NCI-H2196 treated with DMSO at 0.1 percent for 48 hours (cell line): ENCODE measurements around the gene NME9.

Source experiments
- DNase-seq: peaks from one replicate; lab custom pipeline; 2025; ENCODE audit not compliant: unreplicated experiment; lab: John Stamatoyannopoulos, UW

The NME9 gene

GRCh38 chr3:138336454-138336999 lies 6.9 kb upstream of the NME9 start:
- DNase-seq, result no peak

DNA sequence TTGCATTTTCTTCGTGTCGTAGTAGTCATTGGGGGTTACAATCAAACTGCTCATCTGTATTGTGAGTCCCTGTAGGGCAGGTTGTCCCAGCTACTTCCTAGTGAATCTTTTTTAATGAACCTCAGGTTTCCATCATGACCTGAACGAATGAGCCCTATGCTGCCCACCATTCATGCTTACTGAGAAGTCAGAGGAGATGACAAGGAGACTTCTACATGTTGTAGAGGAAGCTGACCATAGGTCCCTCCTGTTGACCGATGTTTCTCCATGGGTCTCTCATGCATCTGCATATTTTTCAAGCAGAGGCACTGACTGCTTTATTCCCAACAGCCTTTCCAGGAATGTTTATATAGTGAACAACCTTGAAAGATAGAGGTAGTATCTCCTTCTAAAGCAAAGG lies 5.0 kb upstream of the NME9 start:
- no peak for DNase-seq

DNA sequence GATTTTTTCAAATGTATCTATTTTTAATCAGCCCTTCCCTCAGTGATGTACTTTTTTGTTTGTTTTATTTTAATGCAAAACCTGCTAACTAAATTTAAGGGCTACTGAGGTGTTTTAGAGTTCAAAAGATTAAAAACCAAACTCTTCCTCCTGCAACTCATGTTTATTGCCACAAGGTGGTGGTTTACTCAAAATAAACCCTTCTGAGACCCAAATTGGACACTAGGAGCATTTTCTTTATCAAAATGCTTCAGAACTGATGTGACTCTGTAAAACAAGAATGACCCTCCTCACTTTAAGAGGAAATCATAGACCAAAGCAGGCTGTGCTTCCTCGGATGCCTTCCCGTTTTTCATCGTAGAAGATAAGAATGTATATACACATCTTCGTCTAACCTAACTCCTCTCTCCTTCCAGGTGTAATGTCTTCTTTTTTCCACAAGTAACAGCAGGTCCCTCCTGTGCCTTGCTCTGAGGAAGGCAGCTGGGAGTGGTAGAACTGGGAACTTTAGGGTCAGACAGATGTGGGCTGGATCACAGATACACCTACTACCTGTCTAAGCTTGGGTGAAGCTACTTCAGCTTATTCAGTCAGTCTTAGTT lies 2.9 kb upstream of the NME9 start:
- no peak for DNase-seq

- DNase-seq, result no peak
Measured at GRCh38 chr3:138331143-138331894, 1.7 kb upstream of the NME9 start.

DNA sequence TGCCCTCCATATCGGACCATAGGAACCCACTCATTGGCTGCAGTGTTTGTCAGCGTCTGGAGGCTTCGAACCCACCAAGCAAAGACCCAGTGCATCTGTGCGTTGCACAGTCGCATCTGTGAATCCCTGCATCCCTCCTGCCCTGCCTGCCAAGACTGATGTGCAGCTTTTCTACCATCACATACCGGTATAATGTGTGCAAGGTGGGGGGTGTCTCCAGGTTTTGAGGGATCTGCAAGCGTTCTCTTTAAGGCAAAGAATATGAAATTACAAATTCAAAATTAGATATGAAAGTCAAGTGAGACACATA lies 288 bp upstream of the NME9 start:
- DNase-seq, result no peak

GRCh38 chr3:138328341-138328740 lies 1.3 kb downstream of the NME9 start:
- no peak for DNase-seq

DNA sequence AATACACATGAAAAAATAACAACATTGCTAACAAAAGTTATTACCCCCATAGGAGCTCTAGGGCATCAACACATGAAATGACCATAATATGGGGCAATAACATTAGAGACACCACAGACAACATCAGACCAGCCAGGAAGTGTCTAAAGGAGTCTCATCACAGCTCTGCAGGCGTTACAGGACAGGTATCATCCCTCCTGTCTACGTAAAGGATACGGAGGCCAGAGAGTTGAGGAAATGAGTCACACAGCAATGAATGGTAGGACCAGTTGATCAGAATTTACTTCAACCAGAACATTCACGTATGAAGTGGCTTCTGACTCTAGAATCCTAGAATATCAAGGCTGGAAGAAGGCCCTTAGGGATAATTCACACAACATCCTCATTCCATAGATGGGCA lies 1.8 kb downstream of the NME9 start:
- no peak for DNase-seq

GRCh38 chr3:138326866-138327595 lies 2.6 kb downstream of the NME9 start:
- no peak for DNase-seq

DNA sequence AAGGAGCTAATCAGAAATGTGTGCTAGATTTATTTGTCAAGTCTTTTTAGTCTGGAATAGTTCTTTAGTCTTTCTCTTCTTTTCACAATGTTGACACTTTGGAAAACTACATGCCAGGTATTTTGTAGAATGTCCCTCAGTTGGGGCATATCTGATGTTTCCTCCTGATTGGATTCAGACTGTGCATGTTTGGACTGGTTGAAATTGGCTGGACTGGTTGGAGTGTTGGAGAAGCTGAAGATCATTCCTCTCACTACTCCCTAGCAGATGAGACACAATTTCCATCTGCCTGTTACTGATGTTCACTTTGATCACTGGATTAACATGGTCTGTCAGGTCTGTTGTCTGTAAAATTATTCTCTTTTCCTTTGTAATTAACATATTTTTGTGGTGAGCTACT lies 3.7 kb downstream of the NME9 start:
- DNase-seq, result no peak

DNA sequence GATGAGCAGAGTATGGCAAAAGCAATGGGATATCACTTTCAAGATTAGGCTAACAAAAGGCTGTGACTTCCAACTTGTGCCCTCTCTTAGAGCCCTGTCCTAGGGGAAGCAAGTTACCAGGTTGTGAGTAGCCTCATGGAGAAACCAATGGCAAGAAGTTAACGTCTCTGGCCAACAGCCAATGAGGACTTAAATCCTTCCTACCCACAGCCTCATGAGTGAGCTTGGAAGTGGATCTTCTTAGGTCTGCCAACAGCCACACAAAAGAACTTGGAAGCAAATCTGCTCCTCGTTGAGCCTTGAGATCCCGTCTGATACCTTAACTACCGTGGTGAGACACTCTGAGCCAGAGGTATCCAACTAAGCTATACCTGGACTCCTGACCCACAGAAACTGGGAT lies 5.7 kb downstream of the NME9 start:
- DNase-seq, result peak; percentile 65

DNA sequence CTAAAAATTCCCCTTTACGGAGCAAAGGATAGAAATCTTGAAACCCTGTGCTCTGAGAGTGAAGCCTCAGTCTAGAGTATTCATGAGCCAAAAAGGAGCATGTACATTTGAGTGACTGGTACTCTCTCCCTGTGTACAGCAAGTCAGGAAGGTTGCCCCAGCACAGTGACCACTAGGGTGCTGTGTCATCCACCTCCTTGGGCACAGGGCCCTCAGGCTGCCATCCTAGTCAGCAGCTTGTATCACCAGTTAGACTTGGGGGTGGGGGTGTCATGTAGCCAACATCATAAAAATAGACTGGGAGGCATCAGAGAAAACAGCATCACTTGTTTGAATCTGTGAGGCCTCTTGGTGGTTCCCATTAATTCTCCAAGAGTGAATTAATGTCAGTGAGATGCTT lies 12.0 kb downstream of the NME9 start:
- DNase-seq, result no peak

GRCh38 chr3:138314751-138315150 lies 14.9 kb downstream of the NME9 start:
- DNase-seq, result no peak

DNA sequence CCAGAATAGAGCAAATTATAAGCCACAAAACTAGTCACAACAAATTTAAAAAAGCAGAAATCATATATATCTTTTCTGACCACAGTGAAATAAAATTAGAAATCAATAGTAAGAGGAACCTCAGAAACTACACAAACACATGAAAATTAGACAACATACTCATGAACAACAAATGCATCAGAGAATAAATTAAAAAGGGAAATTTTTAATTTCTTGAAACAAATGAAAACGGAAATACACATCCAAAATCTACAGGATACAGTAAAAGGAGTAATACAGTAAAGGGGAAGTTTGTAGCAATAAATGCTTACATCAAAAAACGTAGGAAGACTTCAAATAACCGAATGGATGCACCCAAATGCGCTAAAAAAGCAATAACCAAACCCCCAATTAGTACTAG lies 19.2 kb downstream of the NME9 start:
- DNase-seq, result no peak

DNA sequence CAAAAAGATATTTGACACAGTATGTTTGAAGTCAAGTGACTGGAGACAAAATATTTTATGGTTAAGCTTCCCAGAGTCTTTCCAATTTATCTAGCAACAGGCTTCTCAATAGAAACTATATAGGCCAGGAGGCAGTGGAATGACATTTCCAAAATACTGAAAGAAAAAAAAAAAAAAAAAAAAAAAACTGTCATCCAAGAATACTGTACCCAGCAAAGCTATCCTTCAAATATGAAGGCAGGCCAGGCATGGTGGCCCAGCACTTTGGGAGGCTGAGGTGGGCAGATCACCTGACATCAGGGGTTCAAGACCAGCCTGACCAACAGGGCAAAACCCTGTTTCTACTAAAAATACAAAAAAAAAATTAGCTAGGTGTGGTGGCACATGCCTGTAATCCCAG lies 20.9 kb downstream of the NME9 start:
- no peak for DNase-seq

DNA sequence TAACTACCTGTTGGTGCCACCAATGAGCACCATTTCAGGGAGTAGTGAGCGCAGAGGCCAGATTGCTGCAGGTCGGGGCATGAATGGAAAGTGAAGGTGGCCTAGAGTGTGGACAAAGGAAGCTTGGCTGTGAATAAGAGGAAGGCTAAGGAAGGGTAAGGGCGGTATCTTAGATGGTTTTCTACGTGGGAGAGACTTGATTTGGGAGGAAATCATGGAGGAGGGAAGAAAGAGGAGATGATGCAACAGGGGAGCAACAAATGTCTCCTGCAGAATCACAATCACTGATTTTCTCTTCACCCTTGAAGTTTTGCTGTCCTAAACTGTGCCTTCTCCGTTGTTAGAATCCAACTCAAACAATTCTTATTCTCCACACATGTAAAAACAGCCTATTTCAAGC lies 21.8 kb downstream of the NME9 start:
- no peak for DNase-seq

GRCh38 chr3:138303474-138303873 lies 26.2 kb downstream of the NME9 start:
- DNase-seq, result no peak

DNA sequence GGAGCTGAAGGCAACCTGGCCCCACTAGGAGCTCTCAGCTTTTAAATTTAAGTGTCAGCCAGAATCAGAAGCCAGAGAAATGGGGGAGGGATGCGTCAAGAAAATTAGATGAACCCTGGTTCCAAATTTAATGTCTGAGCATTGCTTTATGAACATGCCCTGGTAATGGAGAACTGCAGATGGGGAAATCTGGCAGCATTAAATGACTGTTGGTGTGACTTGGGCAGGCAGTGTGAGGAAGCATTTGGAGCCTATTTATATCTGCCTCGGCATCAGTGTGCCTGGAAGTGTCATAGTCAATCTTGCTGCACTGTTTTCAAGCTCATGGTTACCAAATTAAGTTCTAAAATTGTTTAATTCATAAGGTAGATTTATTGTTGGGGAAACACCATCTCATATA lies 29.0 kb downstream of the NME9 start:
- DNase-seq, result no peak

DNA sequence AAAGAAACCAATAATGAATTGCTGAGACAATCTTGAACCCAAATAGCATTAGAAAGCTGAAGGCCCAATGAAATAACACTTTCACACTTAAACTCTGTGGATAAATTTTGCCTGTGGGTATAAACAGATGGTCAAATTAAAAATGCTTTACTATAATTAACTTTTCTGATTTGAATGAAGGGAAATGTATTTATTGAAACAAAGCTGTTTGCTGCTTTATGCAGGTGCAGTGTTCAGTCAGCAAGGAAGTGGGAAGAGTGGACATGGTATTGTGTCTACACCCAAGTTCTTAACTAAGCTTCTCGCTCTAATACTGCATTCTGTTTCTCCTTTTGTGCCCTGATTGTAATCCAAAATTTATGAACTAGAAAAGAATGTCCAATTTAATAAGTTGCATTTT lies 31.8 kb downstream of the NME9 start:
- no peak for DNase-seq

DNA sequence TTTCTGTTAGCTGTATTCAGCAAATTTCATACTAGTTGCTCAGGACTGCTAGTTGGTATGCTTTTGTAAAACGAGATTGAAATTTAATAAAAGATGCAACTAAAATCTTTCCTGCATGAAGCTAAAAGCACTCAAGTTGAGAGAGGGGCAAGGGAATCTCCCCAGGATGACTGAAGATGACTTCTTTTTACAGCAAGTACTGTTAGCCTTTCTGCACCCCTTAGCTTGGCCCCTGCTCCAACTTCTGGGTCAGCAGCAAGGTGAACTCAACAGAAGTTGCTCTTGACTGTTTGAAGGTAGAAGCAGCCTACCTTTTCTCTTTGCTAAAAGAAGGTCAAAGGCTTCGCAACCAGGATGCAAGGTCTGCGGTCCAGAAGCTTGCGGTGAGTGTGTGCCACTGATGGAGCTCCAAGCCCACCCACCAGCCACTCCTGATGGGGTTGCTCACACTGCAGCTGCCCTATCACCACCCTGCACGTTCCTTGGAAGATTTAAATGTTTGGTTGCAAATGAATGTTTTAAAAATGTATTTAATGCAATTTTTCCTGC lies 32.5 kb downstream of the NME9 start:
- DNase-seq, result no peak

DNA sequence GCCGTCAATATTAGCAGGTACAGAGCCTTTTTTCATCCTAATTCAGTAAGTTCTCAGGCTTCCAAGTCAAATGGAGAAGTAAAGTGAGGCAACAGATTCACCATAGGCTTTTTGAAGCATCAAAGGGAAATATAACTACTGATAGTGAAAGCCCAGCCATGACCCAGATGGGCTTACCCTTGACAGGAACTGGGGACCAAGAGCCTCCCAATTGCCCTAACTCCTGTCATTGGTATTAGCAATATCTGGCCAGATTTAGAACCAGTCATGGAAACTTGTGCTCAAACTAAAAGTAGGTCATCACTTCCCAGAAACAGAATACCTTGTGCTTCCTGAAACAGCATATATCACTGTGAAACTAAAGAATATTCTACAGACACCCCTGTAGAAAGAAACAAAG lies 33.0 kb downstream of the NME9 start:
- no peak for DNase-seq

- DNase-seq, result no peak
Measured at GRCh38 chr3:138289701-138290100, 40.0 kb downstream of the NME9 start.

GRCh38 chr3:138289260-138289659 lies 40.4 kb downstream of the NME9 start:
- no peak for DNase-seq
